ENCODE measurements around the gene KLHL18. TPM values are rescaled to one million over a fixed set of nuclear protein-coding genes. Genes with fewer than 3 reads are reported as not detected.

KLHL18 gene
- polyA plus RNA-seq, 1 donor from 2014 or later = 37.0 TPM

GRCh38 chr3:47274652-47275051 is 8.1 kb upstream of the KLHL18 start:
- Histone ChIP-seq H3K9ac (ENCODE audit: low read length) (no peak overlapping the region), H3K4me2 (ENCODE audit: low read length) (no peak overlapping the region), H3K9me2 (ENCODE audit: insufficient read depth, low read length) (no peaks in the 10 kb centered on the region), H3K36me3 (ENCODE audit: insufficient read depth, low read length) (no peaks in the 10 kb centered on the region), H4K20me1 (ENCODE audit: insufficient read depth) (no peaks in the 10 kb centered on the region), H3F3A (ENCODE audit: insufficient read depth, low read length, poor library complexity, severe bottlenecking) (no peaks in the 10 kb centered on the region), H3K9me3 (ENCODE audit: low read length) (no peaks in the 10 kb centered on the region), H2AFZ (ENCODE audit: low read depth, low read length) (no peak overlapping the region), H3K79me2 (replicated peaks; ENCODE audit: insufficient read depth, low read length) (no peaks in the 10 kb centered on the region), H3K27ac (ENCODE audit: low read length) (no peak overlapping the region), H3K4me3 (ENCODE audit: low read length) (no peak overlapping the region), H3K27me3 (ENCODE audit: insufficient read depth, low read depth, low read length) (no peaks in the 10 kb centered on the region)
- TF ChIP-seq POLR2AphosphoS5 (IDR thresholded peaks at IDR 0.05) (no peak), MXI1 (conservative IDR thresholded peaks at IDR 0.05; ENCODE audit: poor library complexity, severe bottlenecking) (no peak), RAD21 (conservative IDR thresholded peaks at IDR 0.05) (no peak), TAF1 (IDR thresholded peaks at IDR 0.05; ENCODE audit: low read depth) (no peak), CTCF (IDR thresholded peaks at IDR 0.05; ENCODE audit: poor library complexity, severe bottlenecking) (no peak), EP300 (conservative IDR thresholded peaks at IDR 0.05; ENCODE audit: poor library complexity, severe bottlenecking) (no peak)
- TF ChIP-seq, protein P1, sequence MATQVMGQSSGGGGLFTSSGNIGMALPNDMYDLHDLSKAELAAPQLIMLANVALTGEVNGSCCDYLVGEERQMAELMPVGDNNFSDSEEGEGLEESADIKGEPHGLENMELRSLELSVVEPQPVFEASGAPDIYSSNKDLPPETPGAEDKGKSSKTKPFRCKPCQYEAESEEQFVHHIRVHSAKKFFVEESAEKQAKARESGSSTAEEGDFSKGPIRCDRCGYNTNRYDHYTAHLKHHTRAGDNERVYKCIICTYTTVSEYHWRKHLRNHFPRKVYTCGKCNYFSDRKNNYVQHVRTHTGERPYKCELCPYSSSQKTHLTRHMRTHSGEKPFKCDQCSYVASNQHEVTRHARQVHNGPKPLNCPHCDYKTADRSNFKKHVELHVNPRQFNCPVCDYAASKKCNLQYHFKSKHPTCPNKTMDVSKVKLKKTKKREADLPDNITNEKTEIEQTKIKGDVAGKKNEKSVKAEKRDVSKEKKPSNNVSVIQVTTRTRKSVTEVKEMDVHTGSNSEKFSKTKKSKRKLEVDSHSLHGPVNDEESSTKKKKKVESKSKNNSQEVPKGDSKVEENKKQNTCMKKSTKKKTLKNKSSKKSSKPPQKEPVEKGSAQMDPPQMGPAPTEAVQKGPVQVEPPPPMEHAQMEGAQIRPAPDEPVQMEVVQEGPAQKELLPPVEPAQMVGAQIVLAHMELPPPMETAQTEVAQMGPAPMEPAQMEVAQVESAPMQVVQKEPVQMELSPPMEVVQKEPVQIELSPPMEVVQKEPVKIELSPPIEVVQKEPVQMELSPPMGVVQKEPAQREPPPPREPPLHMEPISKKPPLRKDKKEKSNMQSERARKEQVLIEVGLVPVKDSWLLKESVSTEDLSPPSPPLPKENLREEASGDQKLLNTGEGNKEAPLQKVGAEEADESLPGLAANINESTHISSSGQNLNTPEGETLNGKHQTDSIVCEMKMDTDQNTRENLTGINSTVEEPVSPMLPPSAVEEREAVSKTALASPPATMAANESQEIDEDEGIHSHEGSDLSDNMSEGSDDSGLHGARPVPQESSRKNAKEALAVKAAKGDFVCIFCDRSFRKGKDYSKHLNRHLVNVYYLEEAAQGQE (IDR thresholded peaks at IDR 0.05; ENCODE audit: borderline replicate concordance) = no peak

DNA sequence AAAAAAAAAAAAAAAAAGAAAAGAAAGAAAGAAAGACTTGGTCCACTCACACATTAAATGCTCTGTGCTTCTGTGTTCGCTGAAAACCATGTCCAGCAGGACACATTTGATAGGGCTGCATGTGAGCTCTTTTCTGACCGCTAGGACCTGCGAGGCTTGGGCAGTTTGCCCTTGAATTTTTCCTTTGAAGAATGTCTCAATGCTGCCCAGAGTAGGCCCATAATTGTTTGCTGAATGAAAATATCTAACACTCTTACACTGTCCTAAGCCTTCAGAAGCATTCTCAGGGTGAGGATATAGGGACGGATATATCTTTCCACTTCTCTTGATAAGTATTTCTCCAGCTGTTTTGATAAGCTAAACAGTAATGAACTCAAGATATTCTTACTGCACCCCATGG is 6.2 kb upstream of the KLHL18 start:
- Histone ChIP-seq H3K27ac (ENCODE audit: low read length) (no peak overlapping the region), H3K9ac (ENCODE audit: low read length) (no peak overlapping the region), H3K27me3 (ENCODE audit: insufficient read depth, low read depth, low read length) (no peaks in the 10 kb centered on the region), H3F3A (ENCODE audit: insufficient read depth, low read length, poor library complexity, severe bottlenecking) (no peaks in the 10 kb centered on the region), H3K4me2 (ENCODE audit: low read length) (no peak overlapping the region), H3K79me2 (replicated peaks; ENCODE audit: insufficient read depth, low read length) (no peaks in the 10 kb centered on the region), H2AFZ (ENCODE audit: low read depth, low read length) (no peak overlapping the region), H3K4me3 (ENCODE audit: low read length) (no peak overlapping the region), H3K9me3 (ENCODE audit: low read length) (no peaks in the 10 kb centered on the region), H3K9me2 (ENCODE audit: insufficient read depth, low read length) (no peaks in the 10 kb centered on the region), H3K36me3 (ENCODE audit: insufficient read depth, low read length) (no peaks in the 10 kb centered on the region), H4K20me1 (ENCODE audit: insufficient read depth) (no peaks in the 10 kb centered on the region)
- TF ChIP-seq RAD21 (conservative IDR thresholded peaks at IDR 0.05) (no peak), EP300 (conservative IDR thresholded peaks at IDR 0.05; ENCODE audit: poor library complexity, severe bottlenecking) (no peak), SMC3 (conservative IDR thresholded peaks at IDR 0.05; ENCODE audit: poor library complexity) (no peak), MXI1 (conservative IDR thresholded peaks at IDR 0.05; ENCODE audit: poor library complexity, severe bottlenecking) (no peak), TAF1 (IDR thresholded peaks at IDR 0.05; ENCODE audit: low read depth) (no peak), CTCF (IDR thresholded peaks at IDR 0.05; ENCODE audit: poor library complexity, severe bottlenecking) (no peak), POLR2AphosphoS5 (IDR thresholded peaks at IDR 0.05) (no peak), EZH2 (IDR thresholded peaks at IDR 0.05; ENCODE audit: borderline replicate concordance, insufficient read depth, low read length, poor library complexity, severe bottlenecking) (no peak)
- TF ChIP-seq, protein P1 (IDR thresholded peaks at IDR 0.05; ENCODE audit: borderline replicate concordance) = no peak
